EH (cell line): ENCODE results near the gene RAB3IL1.

Experiments used
- DNase-seq: peaks from one replicate; pipeline ENCODE4 v3.0.0-alpha.2; 2015; ENCODE audit warnings: low read depth

RAB3IL1 gene

DNA sequence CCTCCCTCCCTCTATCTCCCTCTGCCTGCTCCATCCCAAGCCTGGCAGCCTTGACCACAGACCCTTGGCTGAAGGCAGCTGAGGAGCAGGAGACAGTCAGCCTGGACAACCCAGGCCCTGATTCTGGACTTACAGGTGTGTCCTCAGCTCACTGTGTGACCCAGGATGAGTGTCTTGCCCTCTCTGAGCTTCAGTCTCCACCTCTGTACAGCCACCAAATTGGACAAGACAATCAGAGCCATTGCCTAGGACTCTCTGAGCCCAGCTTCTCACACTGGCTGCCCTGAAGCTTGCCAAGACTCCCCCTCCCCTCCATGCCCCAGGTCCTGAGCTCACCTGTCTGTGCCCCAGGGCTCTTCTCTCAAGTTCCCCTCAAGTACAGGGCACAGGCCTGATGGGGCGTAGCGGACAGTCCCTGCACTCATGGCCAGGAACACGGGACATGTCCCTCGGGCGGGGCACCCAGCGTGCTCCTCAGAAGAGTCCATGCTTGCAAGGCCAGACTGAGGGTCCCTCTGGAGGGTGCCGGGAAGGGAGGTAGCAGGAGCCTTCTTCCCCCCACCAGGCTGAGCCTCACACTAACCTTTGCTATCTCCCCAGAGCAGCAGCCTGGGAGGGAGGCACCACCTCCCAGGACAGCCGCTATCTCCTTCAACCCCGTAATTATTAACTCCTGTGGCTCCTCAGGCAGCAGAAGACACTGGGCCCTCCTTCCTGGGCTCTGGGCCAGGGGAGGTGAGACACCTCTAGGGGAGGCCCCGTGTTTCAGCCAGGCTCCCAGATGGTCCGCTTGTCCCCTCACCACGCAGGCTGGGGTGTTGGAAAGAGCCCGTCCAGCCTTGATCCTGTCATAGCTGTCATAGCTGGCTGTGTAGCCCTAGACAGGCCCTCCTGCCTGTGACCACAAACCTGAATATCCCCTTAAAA lies 2.6 kb upstream of the RAB3IL1 start:
- no peak for DNase-seq

- DNase-seq, result no peak
Observed at GRCh38 chr11:61918938-61919704, 1.8 kb upstream of the RAB3IL1 start.

DNA sequence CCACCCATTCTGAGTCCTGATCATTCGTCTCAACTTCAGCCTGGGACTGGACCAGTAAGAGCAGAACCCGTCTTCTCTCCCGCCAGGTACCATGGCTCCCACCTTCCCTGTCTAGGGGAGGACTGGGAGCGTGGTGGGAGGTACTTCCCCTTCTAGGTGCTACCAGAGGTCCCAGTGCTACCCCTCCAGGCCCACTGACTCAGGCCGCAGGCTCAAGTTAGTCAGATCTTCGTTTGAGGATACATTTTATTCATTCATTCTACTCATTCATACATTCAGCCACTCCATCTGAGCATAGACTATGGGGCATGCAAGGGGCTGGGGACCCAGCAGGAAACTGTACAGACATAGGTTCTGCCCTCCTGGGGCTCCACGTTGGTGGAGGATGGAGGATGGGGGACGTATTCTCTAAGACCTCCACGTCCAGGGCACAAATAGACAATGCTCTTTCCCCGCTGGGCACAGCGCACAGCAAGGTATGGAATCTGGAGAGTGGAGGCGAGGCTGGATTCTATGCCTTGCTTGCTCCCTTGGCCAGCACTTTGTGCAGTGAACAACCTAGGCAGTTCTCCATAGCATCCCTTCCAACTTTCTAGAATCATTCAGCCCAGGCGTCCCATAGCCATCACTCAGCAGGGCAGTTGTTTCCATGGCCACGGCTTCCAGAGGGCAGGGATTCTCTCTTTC lies 1.0 kb upstream of the RAB3IL1 start:
- no peak for DNase-seq

- no peak for DNase-seq
Observed at GRCh38 chr11:61916737-61917333, 531 bp downstream of the RAB3IL1 start.

- DNase-seq, result no peak
Observed at GRCh38 chr11:61914471-61915171, 2.7 kb downstream of the RAB3IL1 start.

DNA sequence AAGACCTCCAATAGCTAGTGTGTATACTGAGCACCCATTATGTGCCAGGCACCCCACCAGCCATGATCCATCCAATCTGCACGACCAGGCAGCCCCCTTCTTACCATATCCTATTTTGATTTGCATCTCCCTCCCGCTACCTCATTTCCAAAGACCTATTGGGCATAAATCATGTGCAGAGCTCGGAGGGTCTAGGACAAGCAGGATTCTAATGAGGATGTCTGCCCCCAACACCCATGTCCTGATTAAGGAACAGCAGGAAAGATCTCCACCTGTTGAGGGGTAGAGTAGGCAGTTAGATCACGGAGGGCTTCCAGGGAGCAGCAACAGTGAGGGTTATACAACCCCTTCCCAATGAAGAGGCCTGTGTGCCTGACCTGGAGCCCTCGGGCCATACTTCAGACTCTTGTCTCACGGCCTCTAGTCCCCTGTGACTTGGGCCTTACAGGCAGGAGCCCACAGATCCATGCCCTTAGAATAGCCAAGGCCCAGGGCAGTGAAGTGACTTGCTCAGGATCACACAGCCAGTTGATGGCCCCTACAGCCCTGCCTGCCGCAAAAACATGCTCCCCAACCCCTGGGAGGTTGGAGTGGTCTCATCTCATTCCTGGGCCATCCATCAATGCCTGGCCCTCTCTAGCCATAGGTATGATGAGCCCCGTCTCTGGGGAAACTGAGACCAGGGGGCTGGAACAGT lies 3.5 kb downstream of the RAB3IL1 start:
- DNase-seq, result no peak

DNA sequence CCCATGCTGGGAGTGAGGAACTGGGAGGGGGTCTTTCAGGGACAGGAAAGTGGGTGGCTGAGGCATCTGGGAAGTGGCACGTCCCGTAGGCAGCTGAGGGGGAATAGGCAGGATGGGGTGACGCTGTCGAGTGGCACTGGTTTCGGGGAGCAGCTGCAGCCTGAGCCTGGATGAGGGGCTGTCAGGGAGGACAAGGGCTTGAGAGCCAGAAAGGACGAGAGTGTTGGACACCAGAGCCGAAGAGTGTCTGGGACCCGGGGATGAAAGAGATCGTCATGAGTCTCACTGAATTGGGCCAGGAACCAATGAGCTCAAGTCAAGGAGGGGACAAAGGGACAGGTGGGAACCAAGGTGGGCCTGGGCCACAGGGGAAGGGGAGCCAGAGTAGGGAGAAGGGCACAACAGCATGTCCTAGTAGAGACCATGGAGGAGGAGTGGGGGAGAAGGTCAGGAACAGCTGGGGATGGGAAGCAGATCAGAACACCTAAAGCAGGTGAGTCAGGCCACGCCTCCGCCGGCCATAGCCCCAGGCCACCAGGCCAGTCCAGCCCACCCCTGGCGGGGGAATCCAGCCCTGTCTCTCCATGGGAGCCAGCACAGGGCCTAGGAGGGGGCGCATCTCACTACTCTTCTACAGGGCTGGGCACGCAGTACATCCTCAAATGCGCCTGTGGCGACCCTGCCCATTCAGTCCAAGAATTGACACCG lies 4.2 kb downstream of the RAB3IL1 start:
- no peak for DNase-seq

DNA sequence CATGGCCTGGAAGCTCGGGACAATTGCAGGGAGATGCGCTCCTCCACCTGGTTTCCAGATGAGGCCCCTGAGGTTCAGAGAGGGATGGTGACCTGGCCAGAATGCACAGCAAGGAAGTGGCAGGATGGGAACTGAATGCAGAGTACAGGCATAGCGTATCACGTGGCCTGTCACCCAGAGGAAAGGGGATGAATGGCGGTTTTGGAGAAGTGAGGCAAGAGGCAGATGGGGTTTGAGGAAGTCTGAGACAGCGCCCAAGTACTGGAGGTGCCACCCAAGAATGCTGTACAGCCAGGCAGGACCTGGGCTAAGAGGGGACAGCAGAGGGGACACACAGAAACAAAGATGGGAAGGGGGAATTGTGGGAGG lies 4.9 kb downstream of the RAB3IL1 start:
- DNase-seq, result no peak

GRCh38 chr11:61911701-61912529 lies 5.5 kb downstream of the RAB3IL1 start:
- no peak for DNase-seq

DNA sequence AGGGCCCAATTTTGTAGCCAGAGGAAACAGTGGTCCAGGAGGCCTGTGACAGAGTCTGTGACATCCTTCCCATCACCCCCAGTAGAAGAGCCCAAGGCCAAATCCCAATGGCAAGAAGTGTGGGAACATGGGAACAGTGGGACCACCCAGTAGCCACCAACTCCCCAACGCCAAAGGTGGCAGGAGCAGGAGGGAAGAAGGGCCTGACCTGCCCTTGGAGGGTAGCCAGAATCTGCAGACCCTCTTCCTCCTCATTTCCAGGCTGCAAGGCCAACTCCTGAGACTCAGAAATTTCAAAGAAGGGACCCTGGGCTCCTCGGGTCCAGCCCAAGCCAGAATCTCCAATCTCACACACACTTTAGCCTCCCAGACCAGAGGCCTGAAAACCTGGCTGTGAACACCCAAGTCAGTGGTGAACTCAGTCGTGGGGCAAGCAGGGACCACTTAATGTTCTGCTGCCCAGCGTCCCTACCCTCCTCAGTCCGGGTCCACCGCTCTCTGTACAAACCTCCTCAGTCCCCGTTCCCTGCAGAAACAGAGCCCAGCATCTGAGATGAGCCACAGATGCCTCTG lies 6.2 kb downstream of the RAB3IL1 start:
- no peak for DNase-seq

DNA sequence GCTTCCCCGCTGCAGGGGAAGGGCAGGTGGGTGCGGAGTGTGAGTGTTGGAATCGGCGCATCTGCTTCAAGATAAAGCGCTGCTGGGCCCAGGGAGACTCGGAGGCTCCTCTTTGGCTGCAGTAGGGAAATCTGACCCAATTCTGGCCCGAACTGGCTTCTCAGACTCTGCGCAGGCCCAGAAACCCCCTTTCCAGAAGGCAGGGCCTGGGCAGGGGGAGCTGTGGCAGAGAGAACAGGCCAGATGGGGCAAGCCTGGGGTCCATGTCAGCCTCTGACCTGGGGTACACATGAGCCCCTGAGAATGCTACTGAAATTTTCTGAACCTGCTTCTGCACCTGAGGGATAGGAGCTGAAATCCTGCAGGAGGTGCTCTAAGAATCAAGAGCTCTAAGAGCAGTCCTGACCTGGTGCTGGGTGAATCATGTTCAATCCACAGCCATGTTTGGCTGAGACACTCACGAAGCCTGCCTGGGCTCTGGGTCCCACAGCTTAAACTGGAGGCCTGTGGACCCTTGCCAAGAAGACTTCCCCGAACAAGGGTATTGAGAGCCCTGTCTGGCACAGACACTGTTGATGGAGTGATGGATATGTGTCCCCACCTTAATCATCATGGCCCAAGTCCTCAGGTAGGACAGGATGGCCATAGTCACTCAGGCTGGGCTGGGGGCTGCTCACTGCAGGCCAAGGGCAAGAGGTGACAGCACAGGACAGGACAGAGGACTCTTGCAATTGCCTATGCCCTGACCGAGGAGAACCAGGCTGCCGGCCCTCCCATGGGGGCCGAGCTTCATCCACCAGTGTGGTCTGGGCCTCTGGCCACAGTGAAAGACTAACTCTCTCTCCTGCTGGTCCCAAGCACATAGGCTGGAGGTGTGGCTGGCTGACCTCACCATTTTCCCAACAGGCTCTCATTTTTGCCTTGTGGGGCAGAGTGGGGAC lies 6.9 kb downstream of the RAB3IL1 start:
- no peak for DNase-seq

GRCh38 chr11:61908730-61909316 lies 8.5 kb downstream of the RAB3IL1 start:
- no peak for DNase-seq

DNA sequence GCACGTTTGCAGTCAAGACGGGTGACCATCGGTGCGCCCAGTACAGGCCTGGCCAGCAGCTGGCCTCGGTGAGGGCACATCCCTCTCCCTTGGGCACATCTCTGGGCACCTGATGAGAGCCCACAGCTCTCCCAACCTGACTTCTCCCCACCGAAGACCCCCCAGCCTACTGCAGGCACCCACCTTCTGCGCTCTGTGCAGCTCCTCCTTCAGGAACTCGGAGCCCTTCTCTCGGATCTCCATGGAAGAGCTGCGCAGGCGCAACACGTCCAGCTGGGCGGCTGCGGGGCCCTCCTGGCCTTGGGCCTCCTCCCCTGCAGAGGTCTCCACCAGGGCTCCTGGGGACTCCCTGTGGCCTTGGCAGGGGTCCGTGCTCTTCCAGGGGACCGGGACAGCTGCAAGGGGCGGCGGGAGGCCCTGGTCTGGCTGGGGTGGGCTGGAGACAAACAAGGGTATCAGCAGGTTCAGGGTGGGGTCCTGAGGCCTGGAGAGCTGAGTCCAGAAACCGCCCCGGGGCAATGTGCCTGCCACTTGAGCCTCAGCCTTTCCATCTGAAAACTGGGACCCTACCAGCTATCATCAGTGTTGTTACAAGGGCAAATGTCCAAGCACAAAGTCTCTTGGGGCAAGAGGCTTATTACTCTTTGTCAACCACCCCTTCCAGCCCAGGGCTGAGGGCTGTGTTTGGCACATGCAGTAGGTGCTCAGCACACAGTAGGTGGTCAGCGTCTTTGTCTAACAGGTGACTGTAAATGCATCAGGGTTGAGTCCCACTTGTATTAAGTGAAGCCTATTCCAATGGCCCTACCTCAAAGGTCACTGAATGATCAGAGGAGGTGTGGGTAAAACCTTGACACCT lies 9.3 kb downstream of the RAB3IL1 start:
- DNase-seq, result no peak

DNA sequence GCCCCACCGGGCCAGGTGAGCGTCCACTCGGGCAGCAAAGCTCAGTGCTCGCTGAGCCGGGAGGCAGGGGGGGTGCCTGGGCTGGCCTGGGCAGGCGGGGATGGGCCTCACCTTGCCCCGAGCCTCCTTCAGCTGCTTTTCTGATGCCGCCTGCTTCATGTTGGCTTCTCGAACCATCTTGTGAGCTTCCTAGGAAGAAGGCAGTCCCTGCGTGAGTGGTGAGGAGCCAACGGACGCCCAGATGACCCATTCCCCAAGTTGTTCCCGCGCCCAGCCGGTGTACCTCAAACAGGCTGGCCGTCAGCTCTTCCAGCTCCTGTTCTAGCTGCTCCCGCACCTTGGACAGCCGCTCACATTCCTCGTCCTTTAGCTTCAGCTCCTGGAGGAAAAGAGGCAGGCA lies 10.1 kb downstream of the RAB3IL1 start:
- DNase-seq, result no peak

DNA sequence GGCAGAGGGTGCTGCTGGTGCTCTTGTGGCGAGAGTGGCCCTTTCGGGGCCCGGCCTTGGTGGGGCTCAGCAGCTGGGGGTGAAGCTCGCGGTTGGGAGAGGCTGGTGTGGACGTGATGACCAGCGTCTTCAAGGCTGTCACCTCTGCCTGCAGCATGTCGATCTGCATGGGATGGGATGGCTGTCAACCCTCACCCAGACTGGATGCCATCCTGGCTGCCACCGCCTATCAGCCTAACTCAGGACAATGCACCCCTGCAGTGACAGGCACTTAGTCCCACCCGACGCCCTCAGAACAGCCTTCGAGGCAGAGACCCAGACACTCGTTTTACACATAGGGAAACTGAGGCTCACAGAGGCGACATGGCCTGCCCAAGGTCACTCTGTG lies 10.8 kb downstream of the RAB3IL1 start:
- DNase-seq, result no peak

- DNase-seq, result no peak
Observed at GRCh38 chr11:61905801-61906521, 11.4 kb downstream of the RAB3IL1 start.
